ENCODE data around the gene RIN1. TPM values are rescaled to one million over a fixed set of nuclear protein-coding genes. Genes with fewer than 3 reads are reported as not detected.
"Not testable (repeated sequence)": the region's sequence is repeated elsewhere in the genome, so short reads cannot be mapped to it uniquely, and the experiment has no call there.

The RIN1 gene
- total RNA-seq, 1 donor from 2014 or later: 0.47 TPM

DNA sequence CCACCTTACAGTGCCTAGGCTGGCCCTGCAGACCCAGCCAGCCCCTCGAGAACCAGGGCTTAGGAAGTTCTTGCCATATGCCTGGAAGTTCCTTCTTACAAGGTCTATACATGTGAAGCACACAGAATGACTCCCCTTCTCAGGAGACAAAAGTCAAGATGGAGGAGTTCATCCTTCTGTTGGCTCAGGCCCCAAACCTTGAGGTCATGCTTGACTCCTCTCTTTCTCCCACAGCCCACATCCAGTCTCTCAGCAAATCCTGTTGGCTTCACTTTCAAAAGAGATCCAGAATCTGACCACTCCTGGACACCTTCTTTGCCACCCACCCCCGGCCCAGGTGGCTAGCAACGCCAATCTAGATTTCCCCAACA is 17.6 kb downstream of the RIN1 start:
- no peak for DNase-seq

- DNase-seq: peak; percentile 30
Measured at GRCh38 chr11:66317723-66318599, 18.3 kb downstream of the RIN1 start.

DNA sequence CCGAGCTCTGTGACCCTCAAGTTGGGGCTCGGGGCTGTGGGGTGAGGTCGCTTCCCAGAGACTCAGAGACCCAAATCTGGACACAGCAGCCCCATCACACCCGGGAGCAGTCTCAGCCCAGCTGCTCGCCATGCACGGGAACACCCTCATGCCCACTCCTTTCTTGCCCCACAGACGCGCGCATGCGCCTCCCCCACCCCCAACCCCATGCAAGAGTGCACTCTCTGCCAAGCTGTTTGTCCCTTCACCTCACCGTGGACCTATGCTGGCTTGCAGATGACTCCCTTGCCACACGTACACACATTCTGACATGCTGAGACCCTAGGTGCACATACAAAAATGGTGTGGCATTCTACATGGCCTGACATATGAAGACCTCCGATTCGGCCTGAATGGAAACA is 18.9 kb downstream of the RIN1 start:
- no peak for DNase-seq

GRCh38 chr11:66316849-66317251 is 19.4 kb downstream of the RIN1 start, which contains the start of gene CD248:
TSS of gene CD248 (minus strand) at chr11:66317044. CDS start at chr11:66317027, 17 bp downstream.
- DNase-seq: no peak

DNA sequence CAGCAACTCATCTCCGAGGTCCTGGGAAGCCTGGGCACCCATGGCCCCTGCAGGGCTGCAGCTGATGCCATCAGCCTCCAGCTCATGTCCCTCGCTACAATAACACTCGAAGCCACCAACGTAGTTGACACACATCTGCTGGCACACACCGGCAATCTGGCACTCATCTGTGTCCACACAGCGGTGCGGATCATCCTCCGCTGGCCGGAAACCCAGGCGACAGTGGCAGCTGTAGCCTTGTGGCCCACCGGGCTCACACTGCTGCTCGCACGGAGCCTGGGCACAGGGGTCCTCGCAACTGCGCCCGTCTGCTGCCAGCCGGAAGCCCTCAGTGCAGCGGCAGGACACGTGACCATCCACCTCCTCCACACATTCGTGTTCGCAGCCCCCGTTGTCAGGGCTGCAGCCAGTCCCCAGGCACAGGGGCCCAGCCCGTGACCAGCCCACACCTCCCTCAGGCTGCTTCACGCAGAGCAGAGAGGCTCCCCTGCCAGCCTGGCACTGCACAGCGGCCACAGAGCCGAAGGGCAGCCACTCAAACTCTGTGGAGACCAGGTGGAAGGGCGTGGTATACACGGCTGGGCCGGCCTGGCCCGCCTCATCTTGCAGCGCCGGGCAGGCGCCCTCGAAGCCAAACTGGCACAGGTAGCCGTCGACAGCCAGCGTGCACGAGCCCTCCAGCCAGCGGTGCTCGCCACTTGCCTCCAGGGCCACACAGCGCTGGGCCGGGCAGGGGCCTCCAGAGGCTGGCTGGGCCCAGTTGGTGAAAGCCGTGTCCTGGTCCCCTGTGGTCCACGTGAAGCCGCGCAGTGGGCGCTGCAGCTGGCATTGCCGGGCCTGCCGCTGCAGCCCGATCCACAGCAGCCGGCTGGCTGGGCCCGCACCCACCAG is 20.1 kb downstream of the RIN1 start:
- no peak for DNase-seq

DNA sequence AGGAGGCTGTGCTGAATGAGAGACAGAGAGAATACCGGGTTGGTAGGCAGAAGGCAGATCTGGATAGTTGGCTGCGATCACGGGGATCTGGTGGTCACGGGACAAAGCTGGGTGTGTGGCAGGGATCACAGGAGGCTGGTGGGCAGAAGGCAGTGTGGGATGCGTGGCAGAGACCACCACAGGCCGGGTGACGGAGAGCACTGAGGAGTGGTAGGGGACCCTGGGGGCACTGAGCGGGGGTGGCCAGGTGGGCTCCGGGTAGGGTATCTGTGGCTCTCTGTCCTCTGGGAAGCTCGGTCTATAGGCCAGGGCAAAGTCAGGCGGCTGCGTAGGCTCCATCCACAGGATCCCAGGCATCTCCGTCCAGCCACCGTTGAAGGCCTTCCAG is 20.7 kb downstream of the RIN1 start:
- no peak for DNase-seq

DNA sequence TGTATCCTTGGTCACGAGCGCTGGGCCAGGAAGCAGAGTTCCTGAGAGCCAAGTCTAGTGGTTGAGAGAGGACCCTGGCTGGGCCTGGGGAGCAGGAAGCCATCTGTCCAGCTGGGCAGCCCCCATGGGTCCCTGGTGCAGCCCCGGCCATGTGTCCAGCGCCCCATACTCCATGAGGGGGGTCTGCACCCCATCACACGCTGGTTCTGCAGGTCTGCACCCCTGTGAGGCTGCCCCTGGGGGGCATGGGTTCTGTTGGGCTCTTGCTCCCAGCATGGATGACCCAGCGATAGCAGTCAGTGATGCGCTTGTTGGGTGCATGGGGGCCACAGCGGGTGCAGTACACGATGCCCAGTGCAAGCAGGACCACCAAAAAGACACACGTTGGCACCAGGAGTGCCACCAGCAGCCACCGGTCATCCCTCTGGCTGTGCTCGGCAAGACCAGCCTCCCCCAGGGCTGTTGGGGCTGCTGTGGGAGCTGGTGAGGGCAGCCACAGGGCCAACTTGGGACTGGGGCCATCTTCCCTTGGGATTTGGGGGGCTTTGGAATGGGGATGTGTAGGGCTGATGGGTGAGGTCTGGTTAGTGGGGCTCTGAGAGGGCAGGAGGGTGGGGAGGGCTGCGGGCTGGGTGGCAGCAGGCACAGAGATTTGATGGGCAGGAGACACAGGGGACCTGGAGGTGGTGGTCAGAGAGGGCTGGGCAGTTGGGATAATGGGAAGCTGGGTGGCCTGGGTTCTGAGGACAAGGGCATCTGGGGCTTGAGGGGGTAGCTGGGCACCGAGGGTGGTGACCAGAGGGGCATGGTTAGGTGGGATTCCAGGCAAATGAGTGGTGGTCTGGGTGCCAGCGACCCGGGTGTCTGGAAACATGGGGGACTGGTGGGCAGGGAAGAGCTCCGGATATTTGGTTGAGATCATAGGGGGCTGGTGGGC is 21.4 kb downstream of the RIN1 start:
- no peak for DNase-seq

GRCh38 chr11:66314186-66314501 is 22.1 kb downstream of the RIN1 start:
- DNase-seq: no peak

- DNase-seq: no peak
Measured at GRCh38 chr11:66313321-66314185, 22.7 kb downstream of the RIN1 start.

GRCh38 chr11:66312549-66313320 is 23.5 kb downstream of the RIN1 start:
- peak; percentile 94 for DNase-seq

DNA sequence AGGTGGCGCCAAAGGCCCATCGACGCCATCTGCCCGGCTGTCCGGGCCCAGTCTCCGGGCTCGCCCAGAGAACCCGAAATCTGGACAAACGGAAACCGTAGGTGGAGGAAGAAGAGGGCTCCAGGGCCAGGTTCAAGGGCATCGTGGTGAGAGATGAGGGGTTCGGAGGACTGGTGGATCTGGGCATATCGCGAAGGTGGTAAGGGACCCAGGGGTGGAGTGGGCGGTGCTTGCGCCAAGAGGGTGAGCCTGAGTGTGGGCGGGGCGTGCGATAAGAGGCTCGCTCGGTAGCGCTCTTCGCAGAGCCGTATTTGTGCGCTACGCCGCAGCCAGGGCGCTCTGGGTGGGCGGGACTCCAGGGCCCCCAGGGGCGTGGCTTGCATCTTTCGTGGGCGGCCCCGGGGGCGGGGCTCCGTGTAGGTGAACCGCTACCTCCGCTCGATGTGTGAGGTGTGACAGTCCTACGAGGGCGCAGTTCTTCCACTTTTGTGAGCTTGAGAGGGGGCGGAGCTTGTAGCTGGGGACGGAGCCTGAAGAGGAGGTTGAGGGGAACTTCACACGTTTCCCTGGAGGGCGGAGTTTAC is 24.2 kb downstream of the RIN1 start:
- DNase-seq: peak; percentile 86

- DNase-seq: no peak
Measured at GRCh38 chr11:66311470-66311964, 24.7 kb downstream of the RIN1 start.

- not testable (repeated sequence) for DNase-seq
Measured at GRCh38 chr11:66310803-66311440, 25.3 kb downstream of the RIN1 start.

DNA sequence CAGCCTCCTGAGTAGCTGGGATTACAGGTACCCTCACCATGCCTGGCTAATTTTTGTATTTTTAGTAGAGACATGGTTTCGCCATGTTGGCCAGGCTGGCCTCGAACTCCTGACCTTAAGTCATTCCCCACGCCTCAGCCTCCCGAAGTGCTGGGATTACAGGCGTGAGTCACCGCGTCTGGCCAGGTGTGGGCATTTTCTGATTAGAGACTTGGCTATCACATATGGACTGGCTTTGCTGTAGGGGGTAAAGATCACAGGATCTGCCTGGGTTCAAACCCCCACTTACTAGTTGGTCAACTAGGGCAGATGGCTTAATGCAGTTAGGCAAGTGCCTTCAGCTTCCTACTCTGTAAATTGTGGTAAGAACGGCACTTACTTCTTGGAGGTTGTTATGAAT is 25.9 kb downstream of the RIN1 start:
- no peak for DNase-seq

DNA sequence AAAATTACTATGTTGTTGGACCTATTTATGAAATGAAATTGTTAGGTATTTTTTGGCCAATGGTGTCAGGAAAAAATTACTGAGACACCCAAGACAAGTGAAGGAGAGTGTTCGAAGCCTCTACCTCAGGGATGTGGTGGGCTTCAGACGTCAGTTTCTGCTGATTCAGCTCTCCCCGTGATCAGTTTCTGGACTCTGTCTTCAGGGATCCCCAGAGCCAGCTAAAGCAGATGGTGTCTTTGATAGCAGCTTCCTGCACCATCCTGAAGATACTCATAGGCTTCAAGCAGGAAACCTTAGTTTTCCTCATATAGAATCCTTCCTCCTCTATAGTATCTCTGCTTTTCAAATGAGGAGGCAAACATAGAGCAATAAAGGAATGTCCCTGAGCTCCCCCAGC is 26.8 kb downstream of the RIN1 start:
- DNase-seq: no peak

GRCh38 chr11:66302656-66303055 is 33.6 kb downstream of the RIN1 start:
- no peak for DNase-seq

- no peak for DNase-seq
Measured at GRCh38 chr11:66299186-66299585, 37.0 kb downstream of the RIN1 start.

DNA sequence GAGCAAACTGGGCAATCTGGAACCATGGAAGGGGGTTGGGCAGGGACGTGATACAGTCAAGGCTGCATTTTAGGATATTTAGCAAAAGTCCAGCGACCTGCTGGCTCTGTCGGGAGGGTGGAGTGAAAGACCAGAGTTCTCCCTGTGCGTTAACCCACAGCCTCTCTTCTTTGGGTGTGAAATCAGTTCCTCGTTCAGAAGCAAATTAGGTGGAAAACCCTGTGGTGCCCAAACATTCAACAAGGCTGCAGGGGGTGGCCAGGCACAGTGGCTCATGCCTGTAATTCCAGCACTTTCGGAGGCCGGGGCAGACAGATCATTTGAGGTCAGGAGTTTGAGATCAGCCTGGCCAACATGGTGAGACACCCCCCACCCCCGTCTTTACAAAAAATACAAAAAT is 38.6 kb downstream of the RIN1 start:
- DNase-seq: no peak
